Activated CD4-positive, alpha-beta T cell treated with anti-CD3 and anti-CD28 coated beads, Interleukin-2, amount 50 U/mL, for 16 hours (primary cell): Measurements from ENCODE around the gene CAMK2D.
"Not testable (repeated sequence)": the region's sequence is repeated elsewhere in the genome, so short reads cannot be mapped to it uniquely, and the experiment has no call there.

Source experiments
- DNase-seq: peaks from one replicate; pipeline ENCODE4 v3.0.0-alpha.2; 2020

CAMK2D gene

GRCh38 chr4:113761620-113762185, at the start of gene CAMK2D:
TSS of gene CAMK2D (minus strand) at chr4:113761738. CDS start at chr4:113761068, 670 bp downstream.
- DNase-seq = peak; percentile 91

GRCh38 chr4:113810906-113811305, 49.4 kb upstream of the CAMK2D start:
- no peak for DNase-seq

GRCh38 chr4:113809311-113809710, 47.8 kb upstream of the CAMK2D start:
- DNase-seq = no peak

- no peak for DNase-seq
Observed at GRCh38 chr4:113806850-113807249, 45.3 kb upstream of the CAMK2D start.

GRCh38 chr4:113801882-113802281, 40.3 kb upstream of the CAMK2D start:
- no peak for DNase-seq

GRCh38 chr4:113796381-113796780, 34.8 kb upstream of the CAMK2D start:
- DNase-seq = not testable (repeated sequence)

GRCh38 chr4:113790478-113790877, 28.9 kb upstream of the CAMK2D start:
- no peak for DNase-seq

GRCh38 chr4:113788888-113789287, 27.4 kb upstream of the CAMK2D start:
- DNase-seq = no peak

GRCh38 chr4:113785781-113786180, 24.2 kb upstream of the CAMK2D start:
- no peak for DNase-seq

GRCh38 chr4:113784497-113785250, 23.1 kb upstream of the CAMK2D start:
- DNase-seq = peak; percentile 10

GRCh38 chr4:113783701-113784100, 22.2 kb upstream of the CAMK2D start:
- no peak for DNase-seq

GRCh38 chr4:113783289-113783688, 21.8 kb upstream of the CAMK2D start:
- DNase-seq = no peak

- peak; percentile 25 for DNase-seq
Observed at GRCh38 chr4:113781439-113782040, 20.0 kb upstream of the CAMK2D start.

- no peak for DNase-seq
Observed at GRCh38 chr4:113776679-113777078, 15.1 kb upstream of the CAMK2D start.

- DNase-seq = no peak
Observed at GRCh38 chr4:113776016-113776415, 14.5 kb upstream of the CAMK2D start.

- no peak for DNase-seq
Observed at GRCh38 chr4:113773756-113774155, 12.2 kb upstream of the CAMK2D start.

- DNase-seq = no peak
Observed at GRCh38 chr4:113773014-113773413, 11.5 kb upstream of the CAMK2D start.

GRCh38 chr4:113772319-113772718, 10.8 kb upstream of the CAMK2D start:
- no peak for DNase-seq

GRCh38 chr4:113769744-113770143, 8.2 kb upstream of the CAMK2D start:
- no peak for DNase-seq

GRCh38 chr4:113768952-113769351, 7.4 kb upstream of the CAMK2D start:
- no peak for DNase-seq

GRCh38 chr4:113766882-113767281, 5.3 kb upstream of the CAMK2D start:
- DNase-seq = no peak

- DNase-seq = no peak
Observed at GRCh38 chr4:113764720-113765264, 3.3 kb upstream of the CAMK2D start.

- DNase-seq = not testable (repeated sequence)
Observed at GRCh38 chr4:113763923-113764322, 2.4 kb upstream of the CAMK2D start.

GRCh38 chr4:113763029-113763285, 1.4 kb upstream of the CAMK2D start:
- DNase-seq = no peak
